Measurements from ENCODE around the gene SLC2A13.

SLC2A13 gene

GRCh38 chr12:39807043-39807442, 298.8 kb downstream of the SLC2A13 start:
- Histone ChIP-seq H3K27ac (no peak overlapping the region), H3K27me3 (no peaks in the 10 kb centered on the region), H3K4me3 (ENCODE audit: low read depth in 1 of 2, low read length in 1 of 2) (no peak overlapping the region), H3K9me3 (no peaks in the 10 kb centered on the region), H3K36me3 (no peaks in the 10 kb centered on the region), H3K4me1 (ENCODE audit: control insufficient read depth in 1 of 2, insufficient read depth in 1 of 2, low read depth in 1 of 2, low read length in 1 of 2) (no peaks in the 10 kb centered on the region)
- TF ChIP-seq CTCF (IDR thresholded peaks at IDR 0.05): no peak

GRCh38 chr12:39805651-39806050, 300.2 kb downstream of the SLC2A13 start:
- H3K36me3 ChIP-seq: no peaks in the 10 kb centered on the region
- TF ChIP-seq CTCF (IDR thresholded peaks at IDR 0.05): no peak

GRCh38 chr12:39804898-39805297, 301.0 kb downstream of the SLC2A13 start:
- Histone ChIP-seq H3K36me3 (no peaks in the 10 kb centered on the region), H3K4me1 (ENCODE audit: control insufficient read depth in 1 of 2, insufficient read depth in 1 of 2, low read depth in 1 of 2, low read length in 1 of 2) (no peaks in the 10 kb centered on the region), H3K9me3 (no peaks in the 10 kb centered on the region), H3K4me3 (ENCODE audit: low read depth in 1 of 2, low read length in 1 of 2) (no peak overlapping the region), H3K27me3 (no peaks in the 10 kb centered on the region), H3K27ac (no peak overlapping the region)
- TF ChIP-seq CTCF (IDR thresholded peaks at IDR 0.05): no peak

More at GRCh38 chr12:39805651-39806050, 300.2 kb downstream of the SLC2A13 start:
- no peak overlapping the region for H3K27ac ChIP-seq
- H3K9me3 ChIP-seq: no peaks in the 10 kb centered on the region
- no peaks in the 10 kb centered on the region for H3K27me3 ChIP-seq
- H3K4me3 ChIP-seq (ENCODE audit: low read depth in 1 of 2, low read length in 1 of 2): no peak overlapping the region
- H3K4me1 ChIP-seq (ENCODE audit: control insufficient read depth in 1 of 2, insufficient read depth in 1 of 2, low read depth in 1 of 2, low read length in 1 of 2): no peaks in the 10 kb centered on the region

- no peaks in the 10 kb centered on the region for H3K36me3 ChIP-seq
- TF ChIP-seq CTCF (IDR thresholded peaks at IDR 0.05): no peak
- no peak overlapping the region for H3K4me3 ChIP-seq (ENCODE audit: low read depth in 1 of 2, low read length in 1 of 2)
- no peak overlapping the region for H3K27ac ChIP-seq
- no peaks in the 10 kb centered on the region for H3K4me1 ChIP-seq (ENCODE audit: control insufficient read depth in 1 of 2, insufficient read depth in 1 of 2, low read depth in 1 of 2, low read length in 1 of 2)
- no peaks in the 10 kb centered on the region for H3K27me3 ChIP-seq
- H3K9me3 ChIP-seq: no peaks in the 10 kb centered on the region
These were observed 301.4 kb downstream of the SLC2A13 start for GRCh38 chr12:39804479-39804878.

GRCh38 chr12:39803151-39803550, 302.7 kb downstream of the SLC2A13 start:
- Histone ChIP-seq H3K36me3 (no peaks in the 10 kb centered on the region), H3K27ac (no peak overlapping the region), H3K4me3 (ENCODE audit: low read depth in 1 of 2, low read length in 1 of 2) (no peak overlapping the region), H3K4me1 (ENCODE audit: control insufficient read depth in 1 of 2, insufficient read depth in 1 of 2, low read depth in 1 of 2, low read length in 1 of 2) (no peaks in the 10 kb centered on the region), H3K27me3 (no peaks in the 10 kb centered on the region), H3K9me3 (no peaks in the 10 kb centered on the region)
- no peak for TF ChIP-seq CTCF (IDR thresholded peaks at IDR 0.05)

- TF ChIP-seq CTCF (IDR thresholded peaks at IDR 0.05): no peak
- no peaks in the 10 kb centered on the region for H3K9me3 ChIP-seq
- H3K27ac ChIP-seq: no peak overlapping the region
- no peaks in the 10 kb centered on the region for H3K36me3 ChIP-seq
- no peak overlapping the region for H3K4me3 ChIP-seq (ENCODE audit: low read depth in 1 of 2, low read length in 1 of 2)
- no peaks in the 10 kb centered on the region for H3K27me3 ChIP-seq
- H3K4me1 ChIP-seq (ENCODE audit: control insufficient read depth in 1 of 2, insufficient read depth in 1 of 2, low read depth in 1 of 2, low read length in 1 of 2): no peaks in the 10 kb centered on the region
These were observed 306.9 kb downstream of the SLC2A13 start for GRCh38 chr12:39798977-39799376.
